PC-9 (cell line): ENCODE results near the gene COMMD1.

Experiments
- CTCF ChIP-seq: fragments of 200-600 bp; sonication (generic); conservative IDR thresholded peaks from 2 replicates; pipeline ENCODE4 v1.6.1; 2017; ENCODE audit warnings: mixed run types, antibody characterized with exemption, mild to moderate bottlenecking, moderate library complexity
- EZH2 ChIP-seq: fragments of 200-600 bp; sonication (generic); IDR thresholded peaks from 2 replicates; pipeline ENCODE4 v1.8.0; 2017; ENCODE audit warnings: antibody characterized with exemption, low read depth

GRCh38 chr2:62099050-62099449 lies 193.6 kb downstream of the COMMD1 start:
- TF ChIP-seq CTCF (no peak), EZH2 (no peak)
